CD14-positive monocyte (primary cell): Measurements from ENCODE around the gene LIM2. TPM values are rescaled to one million over a fixed set of nuclear protein-coding genes. Genes with fewer than 3 reads are reported as not detected.
"Not testable (repeated sequence)": the region's sequence is repeated elsewhere in the genome, so short reads cannot be mapped to it uniquely, and the experiment has no call there.

Experiments used
- DNase-seq, 3 donors: peaks; one replicate each; pipeline ENCODE4 v3.0.0-alpha.2; 2011 to 2022
- H2AFZ ChIP-seq: 2 replicates; pipeline ENCODE4 v1.6.0; 2012; ENCODE audit warnings: mild to moderate bottlenecking, low read depth, low read length, inconsistent platforms; ENCODE audit not compliant: insufficient read depth, poor library complexity, severe bottlenecking
- H3K27ac ChIP-seq, 2 donors: 1 replicate in 1 of 2; 2 replicates in 1 of 2; pipeline ENCODE4 v1.5.1; 2012 to 2013; ENCODE audit warnings: low read length in 2 of 2, control low read depth in 1 of 2, inconsistent platforms in 1 of 2, low read depth in 1 of 2, mild to moderate bottlenecking in 1 of 2
- H3K27me3 ChIP-seq, 2 donors: one replicate each; pipeline versions ENCODE4 v1.6.0 to v1.6.1; 2011 to 2013; ENCODE audit warnings: low read length in 2 of 2; ENCODE audit not compliant: control insufficient read depth in 2 of 2, insufficient read depth in 2 of 2
- H3K36me3 ChIP-seq, 2 donors: replicated peaks in 1 of 2; 1 replicate in 1 of 2; 2 replicates in 1 of 2; pipeline versions ENCODE4 v1.5.1 to v1.6.1; 2012 to 2013; ENCODE audit warnings: low read length in 2 of 2, control low read depth in 1 of 2, inconsistent platforms in 1 of 2, mild to moderate bottlenecking in 1 of 2; ENCODE audit not compliant: insufficient read depth in 2 of 2, control insufficient read depth in 1 of 2
- H3K4me1 ChIP-seq, 2 donors: 1 replicate in 1 of 2; 2 replicates in 1 of 2; pipeline versions ENCODE4 v1.5.1 to v1.6.1; 2012 to 2013; ENCODE audit warnings: low read length in 2 of 2, control low read depth in 1 of 2, inconsistent platforms in 1 of 2, mild to moderate bottlenecking in 1 of 2, moderate library complexity in 1 of 2; ENCODE audit not compliant: insufficient read depth in 2 of 2, control insufficient read depth in 1 of 2
- H3K4me2 ChIP-seq: replicated peaks from 2 replicates; pipeline ENCODE3; 2012; ENCODE audit warnings: low read length, moderate library complexity, mild to moderate bottlenecking; ENCODE audit not compliant: poor library complexity, severe bottlenecking; ENCODE audit errors: extremely low read depth
- H3K4me3 ChIP-seq, 3 experiments: fragments of 200-600 bp in 1 of 3; sonication (generic) in 1 of 3; replicated peaks in 1 of 3; 1 replicate in 2 of 3; 2 replicates in 1 of 3; pipeline ENCODE4 v1.5.1; 2011 to 2013; ENCODE audit warnings: low read length in 3 of 3, mild to moderate bottlenecking in 3 of 3, control low read depth in 2 of 3, low read depth in 2 of 3, inconsistent platforms in 1 of 3, moderate library complexity in 1 of 3
- H3K79me2 ChIP-seq: 2 replicates; pipeline ENCODE4 v1.6.0; 2012; ENCODE audit warnings: mild to moderate bottlenecking, control low read depth, inconsistent platforms, low read length, moderate library complexity; ENCODE audit not compliant: insufficient read depth
- H3K9ac ChIP-seq: 2 replicates; pipeline ENCODE4 v1.6.0; 2017; ENCODE audit warnings: low read length, mild to moderate bottlenecking; ENCODE audit not compliant: insufficient read depth, poor library complexity, severe bottlenecking
- H3K9me3 ChIP-seq, 2 donors: replicated peaks in 1 of 2; 1 replicate in 1 of 2; 2 replicates in 1 of 2; pipeline versions ENCODE4 v1.5.1 to v1.6.1; 2012 to 2013; ENCODE audit warnings: low read length in 2 of 2, control low read depth in 1 of 2; ENCODE audit not compliant: control insufficient read depth in 1 of 2, insufficient read depth in 1 of 2
- H4K20me1 ChIP-seq: 2 replicates; pipeline ENCODE4 v1.6.0; 2012; ENCODE audit warnings: mild to moderate bottlenecking, low read length, control low read depth, moderate library complexity; ENCODE audit not compliant: insufficient read depth
- H3K27ac Mint-ChIP-seq, 7 donors: one replicate each; pipeline ENCODE4 v1.8.0; 2020; ENCODE audit warnings: mild to moderate bottlenecking in 7 of 7, mixed read lengths in 7 of 7, moderate library complexity in 6 of 7, inconsistent platforms in 2 of 7
- H3K27me3 Mint-ChIP-seq, 3 donors: one replicate each; pipeline ENCODE4 v1.8.0; 2021 to 2022; ENCODE audit warnings: low read depth in 3 of 3, mild to moderate bottlenecking in 3 of 3, mixed read lengths in 3 of 3, moderate library complexity in 3 of 3, inconsistent platforms in 1 of 3
- H3K36me3 Mint-ChIP-seq, 2 donors: one replicate each; pipeline ENCODE4 v1.8.0; 2020; ENCODE audit warnings: mixed read lengths in 2 of 2, inconsistent platforms in 1 of 2, mild to moderate bottlenecking in 1 of 2
- H3K4me1 Mint-ChIP-seq: one replicate; pipeline ENCODE4 v1.8.0; 2020; ENCODE audit warnings: mild to moderate bottlenecking, mixed read lengths
- H3K4me3 Mint-ChIP-seq, 2 donors: one replicate each; pipeline ENCODE4 v1.8.0; 2020; ENCODE audit warnings: mild to moderate bottlenecking in 2 of 2, mixed read lengths in 2 of 2, moderate library complexity in 1 of 2
- H3K9me3 Mint-ChIP-seq, 7 donors: one replicate each; pipeline ENCODE4 v1.8.0; 2020 to 2022; ENCODE audit warnings: mixed read lengths in 7 of 7, mild to moderate bottlenecking in 6 of 7, moderate library complexity in 6 of 7, inconsistent platforms in 2 of 7
- CTCF ChIP-seq: fragments of 200-600 bp; IDR thresholded peaks from one replicate; pipeline ENCODE4 v1.8.0; 2022; ENCODE audit warnings: antibody characterized with exemption, mild to moderate bottlenecking
- WGBS: methylation state at CpG from one replicate; pipeline ENCODE4 v1.1.5; 2013; ENCODE audit warnings: missing lambda C conversion rate; ENCODE audit not compliant: insufficient coverage; 5-methylcytosine and 5-hydroxymethylcytosine counted together
- intact Hi-C, 2 donors: fragments of 100-400 bp; cut with micrococcal nuclease; formaldehyde crosslinking; loops; one replicate each; pipeline versions ENCODE4 v1.15.0 to v1.15.1; 2023
- polyA plus RNA-seq, 3 donors: library from polyadenylated mRNA; depleted of rRNA in 1 of 3; unstranded in 2 of 3; stranded (reverse) in 1 of 3; fragments of 300-500 nt in 2 of 3; fragments of >200 nt in 1 of 3; fragmentation: Illumina TruSeq in 2 of 3; gene quantifications; 1 replicate in 2 of 3; 2 replicates in 1 of 3; pipeline ENCODE4 v1.2.3, GENCODE V29; 2012 to 2021

Gene LIM2
- polyA plus RNA-seq, 3 donors, result not detected

GRCh38 chr19:51417107-51417809, 29.5 kb upstream of the LIM2 start, which contains the start of gene SIGLEC10:
Gene SIGLEC10, minus strand, starts transcription at chr19:51417642. Its CDS starts 61 bp downstream, at chr19:51417581.
- Histone ChIP-seq H4K20me1 (no peaks in the 10 kb centered on the region), H3K4me3 (peak within 1 kb of the TSS; percentile 38 to 72 (median 39)), H3K4me1 (peaks cover 51 to 57% of the 10 kb centered on the region in 2 donors), H3K27me3 (peaks cover 0 to 9% of the 10 kb centered on the region in 2 donors), H3K9me3 (no peaks in the 10 kb centered on the region), H3K79me2 (peaks cover 7% of the 10 kb centered on the region), H3K36me3 (peaks cover 21 to 29% of the 10 kb centered on the region in 2 donors), H2AFZ (peak within 1 kb of the TSS; percentile 43), H3K27ac (peak within 1 kb of the TSS; percentile 91 to 92), H3K9ac (peak within 1 kb of the TSS; percentile 73), H3K4me2 (peak within 1 kb of the TSS; percentile 68)
- peak within 1 kb of the TSS; percentile 94 to 97 (median 95) for H3K27ac Mint-ChIP-seq
- peak; percentile 88 to 92 (median 92) for DNase-seq
- peaks cover 41% of the 10 kb centered on the region for H3K4me1 Mint-ChIP-seq
- peaks cover 20 to 35% of the 10 kb centered on the region in 2 donors for H3K36me3 Mint-ChIP-seq
- peak within 1 kb of the TSS; percentile 77 to 93 for H3K4me3 Mint-ChIP-seq
- H3K9me3 Mint-ChIP-seq, result peaks cover 0 to 10% (median 1%) of the 10 kb centered on the region in 7 donors
- no peak for TF ChIP-seq CTCF
- intact Hi-C loops, result no loop called here
- peaks cover 9 to 19% (median 15%) of the 10 kb centered on the region in 3 donors for H3K27me3 Mint-ChIP-seq
- 7% methylated on average over 16 of the region's 21 CpGs for WGBS

DNA sequence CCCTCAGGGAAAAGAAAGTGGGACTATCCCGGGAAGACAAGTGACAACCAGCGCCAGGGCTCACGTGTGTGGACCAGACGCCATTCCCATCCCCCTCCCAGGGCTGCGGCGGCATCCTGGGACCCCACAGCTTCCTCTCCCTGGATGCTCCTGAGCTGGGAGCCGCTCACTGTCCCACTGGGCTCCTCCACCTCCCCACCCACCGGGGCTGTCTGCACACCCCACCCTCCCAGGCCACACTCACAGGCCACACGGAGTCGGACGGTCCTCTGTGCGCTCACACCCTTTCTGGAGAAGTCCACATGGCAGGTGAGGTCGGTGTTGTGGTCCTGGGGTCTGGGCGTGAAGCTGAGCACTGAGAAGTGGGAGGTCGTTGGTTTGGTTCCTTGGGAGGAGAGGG, 28.6 kb upstream of the LIM2 start:
- H2AFZ ChIP-seq, H3K27me3 ChIP-seq, H3K79me2 ChIP-seq, H4K20me1 ChIP-seq, H3K9me3 ChIP-seq, DNase-seq, intact Hi-C loops: not testable (repeated sequence)
- Mint-ChIP-seq H3K27ac (peak overlapping the region; percentile 94 to 97 (median 95)), H3K36me3 (peaks cover 22 to 39% of the 10 kb centered on the region in 2 donors), H3K4me1 (peaks cover 41% of the 10 kb centered on the region), H3K27me3 (peaks cover 8 to 14% (median 11%) of the 10 kb centered on the region in 3 donors), H3K4me3 (peak overlapping the region; percentile 77 to 93), H3K9me3 (peaks cover 0 to 10% (median 0%) of the 10 kb centered on the region in 7 donors)
- peak overlapping the region in 2 of 3 experiments; percentile 38 to 72 for H3K4me3 ChIP-seq
- 76% methylated on average over 2 of the region's 15 CpGs for WGBS
- H3K36me3 ChIP-seq, result peaks cover 21 to 33% of the 10 kb centered on the region in 2 donors
- peak overlapping the region; percentile 68 for H3K4me2 ChIP-seq
- peaks cover 47 to 52% of the 10 kb centered on the region in 2 donors for H3K4me1 ChIP-seq
- H3K27ac ChIP-seq, result peak overlapping the region; percentile 91 to 92
- peak overlapping the region; percentile 73 for H3K9ac ChIP-seq
